CD8-positive, alpha-beta memory T cell (primary cell): ENCODE results near the gene B3GNT7. TPM values are rescaled to one million over a fixed set of nuclear protein-coding genes. Genes with fewer than 3 reads are reported as not detected.
A peak's percentile ranks its signal among the peaks of the same experiment; 100 is the strongest.
"Not testable (repeated sequence)": the region's sequence is repeated elsewhere in the genome, so short reads cannot be mapped to it uniquely, and the experiment has no call there.

Experiments used
- CTCF ChIA-PET: fragments of 350-600 bp; sonication (Branson Sonifier 250); formaldehyde crosslinking; loops from one replicate; lab custom pipeline; 2021; ENCODE audit warnings: antibody characterized with exemption; lab: Charles Lee
- POLR2A ChIA-PET: fragments of 350-600 bp; sonication (Branson Sonifier 250); formaldehyde crosslinking; loops from one replicate; lab custom pipeline; 2021; ENCODE audit warnings: antibody characterized with exemption; lab: Charles Lee
- DNase-seq, 5 donors: peaks; one replicate each; pipeline versions ENCODE4 v3.0.0 to v3.0.0-alpha.2; 2020 to 2022; ENCODE audit warnings: mixed read lengths in 1 of 5
- H3K27ac ChIP-seq: one replicate; pipeline ENCODE4 v1.7.0; 2013; ENCODE audit warnings: low read depth, mild to moderate bottlenecking, low read length, moderate library complexity
- H3K27me3 ChIP-seq: 2 replicates; pipeline ENCODE4 v1.7.0; 2013; ENCODE audit warnings: low read length, mild to moderate bottlenecking; ENCODE audit not compliant: insufficient read depth, poor library complexity, severe bottlenecking
- H3K36me3 ChIP-seq: 2 replicates; pipeline ENCODE4 v1.7.0; 2013; ENCODE audit warnings: mild to moderate bottlenecking, low read length, moderate library complexity; ENCODE audit not compliant: insufficient read depth
- H3K4me1 ChIP-seq: 2 replicates; pipeline ENCODE4 v1.7.0; 2013; ENCODE audit warnings: mild to moderate bottlenecking, low read length, moderate library complexity; ENCODE audit not compliant: insufficient read depth
- H3K4me3 ChIP-seq: 2 replicates; pipeline ENCODE4 v1.7.0; 2013; ENCODE audit warnings: mild to moderate bottlenecking, low read length
- H3K9me3 ChIP-seq: 2 replicates; pipeline ENCODE4 v1.7.0; 2013; ENCODE audit warnings: mild to moderate bottlenecking, low read length
- H3K27ac Mint-ChIP-seq, 8 donors: one replicate each; pipeline ENCODE4 v1.8.0; 2020 to 2021; ENCODE audit warnings: mixed read lengths in 8 of 8, mild to moderate bottlenecking in 6 of 8, inconsistent platforms in 3 of 8, moderate library complexity in 3 of 8
- H3K27me3 Mint-ChIP-seq, 2 donors: one replicate each; pipeline ENCODE4 v1.8.0; 2020 to 2021; ENCODE audit warnings: mixed read lengths in 2 of 2, mild to moderate bottlenecking in 1 of 2, moderate library complexity in 1 of 2
- H3K36me3 Mint-ChIP-seq, 3 donors: one replicate each; pipeline ENCODE4 v1.8.0; 2020 to 2021; ENCODE audit warnings: mixed read lengths in 3 of 3, inconsistent platforms in 1 of 3, mild to moderate bottlenecking in 1 of 3
- H3K4me1 Mint-ChIP-seq, 3 donors: one replicate each; pipeline ENCODE4 v1.8.0; 2020 to 2021; ENCODE audit warnings: mixed read lengths in 3 of 3, inconsistent platforms in 1 of 3, mild to moderate bottlenecking in 1 of 3
- H3K4me3 Mint-ChIP-seq, 7 donors: one replicate each; pipeline ENCODE4 v1.8.0; 2020 to 2021; ENCODE audit warnings: mixed read lengths in 7 of 7, mild to moderate bottlenecking in 6 of 7, moderate library complexity in 4 of 7, inconsistent platforms in 2 of 7
- H3K9me3 Mint-ChIP-seq, 5 donors: one replicate each; pipeline ENCODE4 v1.8.0; 2020 to 2022; ENCODE audit warnings: mixed read lengths in 5 of 5, mild to moderate bottlenecking in 3 of 5, moderate library complexity in 2 of 5, inconsistent platforms in 1 of 5
- polyA plus RNA-seq: library from polyadenylated mRNA; unstranded; fragments of 300-500 nt; fragmentation: Illumina TruSeq; gene quantifications from one replicate; pipeline ENCODE4 v1.2.3, GENCODE V29; 2021
- total RNA-seq, 2 experiments: library from RNA; stranded (reverse); gene quantifications; one replicate each; pipeline ENCODE4 v1.2.3, GENCODE V29; 2021

B3GNT7 gene
- total and polyA plus RNA-seq, 3 experiments from 2014 or later = 0.13 to 0.16 (median 0.14) TPM

DNA sequence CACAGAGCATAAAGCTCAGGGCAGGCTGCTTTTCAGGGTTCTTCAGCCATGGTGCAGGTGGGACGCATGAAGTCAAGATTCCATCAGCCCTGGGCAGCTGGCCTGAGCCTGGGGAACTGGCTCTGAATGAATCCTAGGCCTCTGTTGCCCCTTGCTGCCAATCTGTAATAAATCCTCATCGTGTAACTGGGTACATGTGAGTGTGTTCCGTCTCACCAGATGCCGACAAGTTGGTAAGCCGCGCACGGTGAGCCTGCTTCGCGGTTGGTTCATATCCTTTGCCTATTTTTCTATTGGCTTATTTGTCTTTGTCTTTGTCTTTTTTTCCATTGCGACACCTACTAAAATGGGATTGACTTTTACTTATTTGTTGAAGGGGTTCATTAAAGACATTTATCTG is 27.7 kb downstream of the B3GNT7 start:
- Mint-ChIP-seq H3K27ac (peak overlapping the region in 1 of 8 donors; percentile 11), H3K36me3 (no peaks in the 10 kb centered on the region), H3K4me1 (peaks cover 14 to 24% (median 22%) of the 10 kb centered on the region in 3 donors), H3K9me3 (no peaks in the 10 kb centered on the region), H3K27me3 (peaks cover 1 to 4% of the 10 kb centered on the region in 2 donors), H3K4me3 (no peak overlapping the region)
- H3K27ac ChIP-seq = no peak overlapping the region
- H3K27me3 ChIP-seq = no peaks in the 10 kb centered on the region
- no peaks in the 10 kb centered on the region for H3K9me3 ChIP-seq
- DNase-seq = no peak
- H3K36me3 ChIP-seq = no peaks in the 10 kb centered on the region
- POLR2A ChIA-PET = no interaction called here
- no peak overlapping the region for H3K4me3 ChIP-seq
- CTCF ChIA-PET = no interaction called here
- H3K4me1 ChIP-seq = peaks cover 10% of the 10 kb centered on the region

DNA sequence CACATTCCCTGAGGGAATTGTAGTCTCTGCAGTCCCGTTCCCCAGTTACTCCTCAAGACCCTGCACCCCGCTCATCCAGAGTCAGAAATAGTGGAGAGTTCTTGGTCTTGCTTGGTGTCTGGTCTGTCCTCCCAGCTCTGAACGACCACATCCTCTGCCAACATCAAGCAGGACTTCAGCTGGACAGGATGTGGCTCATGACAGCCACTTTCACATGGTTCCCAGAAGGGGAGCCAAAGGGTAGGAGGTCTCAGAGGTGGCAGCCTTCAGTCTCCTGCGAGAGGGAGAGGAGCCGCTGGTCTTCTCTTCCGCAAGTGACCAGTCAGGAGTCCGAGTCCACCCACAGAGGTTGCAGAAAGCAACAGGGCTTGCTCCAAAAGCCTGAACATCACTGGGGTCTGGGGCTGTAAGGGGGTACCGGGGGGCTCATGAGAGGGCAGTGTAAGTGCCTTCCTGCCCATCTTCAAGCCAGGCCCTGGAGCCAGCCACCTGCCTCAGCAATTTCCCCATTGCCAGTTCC is 29.8 kb downstream of the B3GNT7 start:
- no peaks in the 10 kb centered on the region for H3K9me3 ChIP-seq
- peak overlapping the region; percentile 81 for H3K27ac ChIP-seq
- H3K4me3 Mint-ChIP-seq = peak overlapping the region in 3 of 7 donors; percentile 75 to 82 (median 77)
- H3K36me3 ChIP-seq = no peaks in the 10 kb centered on the region
- peaks cover 10% of the 10 kb centered on the region for H3K4me1 ChIP-seq
- H3K36me3 Mint-ChIP-seq = no peaks in the 10 kb centered on the region
- H3K9me3 Mint-ChIP-seq = peaks cover 0 to 4% (median 0%) of the 10 kb centered on the region in 5 donors
- CTCF ChIA-PET = interaction anchor here (1.0 to 2.3 kb wide), 4 partner anchors 13 to 28 kb away, joined by 3 to 10 read pairs (median 6); no protein-coding TSS in a partner anchor
- H3K27me3 Mint-ChIP-seq = peaks cover 0 to 1% of the 10 kb centered on the region in 2 donors
- POLR2A ChIA-PET = interaction anchor here (0.7 to 2.0 kb wide), 4 partner anchors 27 to 130 kb away, joined by 5 to 14 read pairs (median 9); partner anchors contain the start of gene NCL
- peak overlapping the region; percentile 96 to 99 (median 98) for H3K27ac Mint-ChIP-seq
- H3K27me3 ChIP-seq = no peaks in the 10 kb centered on the region
- H3K4me3 ChIP-seq = no peak overlapping the region
- H3K4me1 Mint-ChIP-seq = peaks cover 14 to 24% (median 22%) of the 10 kb centered on the region in 3 donors
- no peak for DNase-seq

DNA sequence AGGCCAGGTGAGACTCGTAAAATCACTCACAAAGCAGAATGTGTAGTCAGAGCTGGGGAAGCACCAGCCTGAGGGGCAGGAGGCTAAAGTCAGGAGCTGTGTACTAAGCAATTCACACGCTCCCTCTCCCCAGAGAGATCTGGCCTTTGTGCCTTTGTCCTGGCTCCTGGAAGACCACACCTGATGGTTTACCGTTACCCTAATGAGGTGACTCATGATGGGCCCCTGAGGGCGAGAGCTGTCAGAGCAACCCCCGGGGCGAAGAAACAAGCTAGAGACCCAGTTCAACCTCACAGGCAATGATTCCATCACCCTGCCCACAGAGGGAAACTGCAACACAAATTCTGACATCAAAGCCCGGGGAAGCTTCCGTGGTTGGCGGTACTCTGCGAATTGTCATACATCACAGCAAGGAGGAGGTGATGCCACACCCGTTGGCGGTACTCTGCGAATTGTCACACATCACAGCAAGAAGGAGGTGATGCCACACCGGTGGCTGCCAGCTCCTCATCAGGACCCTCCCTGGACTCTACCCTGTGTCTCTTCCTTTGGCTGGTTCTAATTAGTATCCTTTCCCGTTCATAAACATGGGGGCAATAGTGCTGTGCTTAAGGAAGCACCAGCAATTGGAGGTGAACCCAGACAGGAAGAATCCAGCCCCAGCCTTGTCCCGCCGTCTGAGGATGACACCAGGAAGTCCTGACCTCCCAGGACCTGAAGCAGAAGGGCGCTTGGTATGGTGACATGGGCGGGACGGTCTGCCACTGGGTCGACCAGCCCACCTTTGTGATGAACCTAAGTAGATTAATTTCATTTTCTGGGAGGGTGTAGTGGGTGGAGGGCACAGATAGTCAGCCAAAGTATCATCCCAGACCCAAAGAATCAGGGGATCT is 30.5 kb downstream of the B3GNT7 start:
- H3K27ac Mint-ChIP-seq = peak overlapping the region; percentile 96 to 99 (median 98)
- H3K27me3 Mint-ChIP-seq = peaks cover 0 to 2% of the 10 kb centered on the region in 2 donors
- no peak overlapping the region for H3K4me3 ChIP-seq
- H3K36me3 Mint-ChIP-seq = peaks cover 0 to 4% (median under 1%) of the 10 kb centered on the region in 3 donors
- H3K4me1 ChIP-seq = peaks cover 10% of the 10 kb centered on the region
- CTCF ChIA-PET = interaction anchor here (1.0 to 2.3 kb wide), 4 partner anchors 14 to 27 kb away, joined by 3 to 10 read pairs (median 6); no protein-coding TSS in a partner anchor
- peaks cover 0 to 5% (median 2%) of the 10 kb centered on the region in 5 donors for H3K9me3 Mint-ChIP-seq
- peaks cover 14 to 24% (median 22%) of the 10 kb centered on the region in 3 donors for H3K4me1 Mint-ChIP-seq
- POLR2A ChIA-PET = interaction anchor here (0.7 to 2.0 kb wide), 4 partner anchors 17 to 38 kb away, joined by 3 to 14 read pairs (median 8); partner anchors contain the start of gene NCL
- H3K27ac ChIP-seq = peak overlapping the region; percentile 81
- H3K27me3 ChIP-seq = no peaks in the 10 kb centered on the region
- H3K36me3 ChIP-seq = no peaks in the 10 kb centered on the region
- peak overlapping the region; percentile 23 to 82 (median 75) for H3K4me3 Mint-ChIP-seq
- DNase-seq = peak; percentile 29 to 92 (median 74)
- no peaks in the 10 kb centered on the region for H3K9me3 ChIP-seq

DNA sequence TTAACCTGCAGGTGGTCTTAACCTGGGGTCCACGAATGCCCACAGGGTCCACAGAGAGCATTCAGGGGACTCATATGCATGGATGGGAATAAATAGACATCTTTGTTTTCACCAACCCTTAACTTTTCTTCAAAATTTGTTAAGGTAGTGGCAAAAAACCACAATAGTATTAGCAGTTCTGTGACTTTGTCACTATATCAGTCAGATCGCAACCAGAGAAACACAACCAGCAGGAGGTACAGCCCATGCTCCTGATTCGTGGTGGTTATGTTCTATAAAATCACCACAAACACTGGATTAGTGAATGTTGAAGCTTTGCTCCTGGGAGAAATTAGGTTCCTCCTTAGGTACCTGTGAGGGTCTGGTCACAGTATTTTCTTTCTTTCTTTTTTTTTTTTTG is 31.6 kb downstream of the B3GNT7 start:
- peaks cover 10% of the 10 kb centered on the region for H3K4me1 ChIP-seq
- peaks cover 6 to 13% (median 12%) of the 10 kb centered on the region in 5 donors for H3K9me3 Mint-ChIP-seq
- no peaks in the 10 kb centered on the region for H3K9me3 ChIP-seq
- peaks cover 14 to 24% (median 22%) of the 10 kb centered on the region in 3 donors for H3K4me1 Mint-ChIP-seq
- H3K36me3 Mint-ChIP-seq = peaks cover 0 to 14% (median 3%) of the 10 kb centered on the region in 3 donors
- H3K4me3 Mint-ChIP-seq = peak overlapping the region in 5 of 7 donors; percentile 23 to 82 (median 75)
- peak overlapping the region; percentile 96 to 99 (median 98) for H3K27ac Mint-ChIP-seq
- ChIA-PET CTCF (interaction anchor here (1.4 kb wide), 1 partner anchor 24 kb away, joined by 7 read pairs; no protein-coding TSS in a partner anchor), POLR2A (interaction anchor here (2.0 kb wide), 1 partner anchor 25 kb away, joined by 11 read pairs; no protein-coding TSS in a partner anchor)
- no peak for DNase-seq
- H3K27me3 ChIP-seq = no peaks in the 10 kb centered on the region
- peak overlapping the region; percentile 81 for H3K27ac ChIP-seq
- H3K27me3 Mint-ChIP-seq = peaks cover 0 to 3% of the 10 kb centered on the region in 2 donors
- H3K36me3 ChIP-seq = no peaks in the 10 kb centered on the region
- no peak overlapping the region for H3K4me3 ChIP-seq

DNA sequence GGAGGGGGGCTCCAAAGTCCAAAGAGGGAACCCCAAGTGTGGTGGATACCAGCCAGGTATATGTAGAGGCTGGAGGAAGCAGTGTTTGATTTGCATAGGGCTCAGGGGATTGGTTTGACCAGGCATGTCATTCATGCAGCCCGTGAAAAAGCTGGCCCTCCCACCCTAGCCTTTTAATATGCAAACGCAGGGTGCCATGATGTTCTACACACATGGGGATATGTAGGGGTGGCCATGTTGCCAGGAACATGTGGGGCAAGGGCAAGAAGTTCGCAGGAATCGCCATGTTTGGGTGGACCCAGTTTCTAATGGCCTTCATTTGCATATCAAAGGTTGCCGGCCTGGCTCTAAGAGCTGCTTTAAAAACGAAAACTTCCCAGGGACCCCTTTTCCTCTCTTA is 33.6 kb downstream of the B3GNT7 start:
- H3K27me3 Mint-ChIP-seq = peaks cover 0 to 3% of the 10 kb centered on the region in 2 donors
- H3K36me3 ChIP-seq = no peaks in the 10 kb centered on the region

DNA sequence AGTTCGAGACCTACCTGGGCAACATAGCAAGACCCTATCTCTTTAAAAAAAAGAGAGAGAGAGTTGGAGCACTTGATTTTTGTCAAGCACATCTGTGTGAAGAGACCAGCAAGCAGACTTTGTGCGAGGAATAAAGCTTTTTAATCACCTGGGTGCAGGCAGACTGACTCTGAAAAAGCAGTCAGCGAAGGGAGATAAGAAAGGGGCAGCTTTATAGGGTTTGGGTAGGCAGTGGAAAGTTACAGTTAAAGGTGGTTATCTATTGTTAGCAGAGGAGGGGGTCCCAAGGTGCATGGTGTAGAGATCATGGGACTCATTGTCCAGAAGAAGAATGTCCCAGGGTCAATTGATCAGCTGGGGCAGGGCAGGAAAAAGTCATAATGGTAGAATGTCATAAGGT is 34.4 kb downstream of the B3GNT7 start:
- Mint-ChIP-seq H3K27me3 (peaks cover 0 to 3% of the 10 kb centered on the region in 2 donors), H3K4me3 (no peak overlapping the region), H3K36me3 (peaks cover 0 to 15% (median 7%) of the 10 kb centered on the region in 3 donors), H3K27ac (peak overlapping the region in 4 of 8 donors; percentile 27 to 86 (median 51)), H3K9me3 (peaks cover 6 to 16% (median 12%) of the 10 kb centered on the region in 5 donors), H3K4me1 (peaks cover 14 to 29% (median 22%) of the 10 kb centered on the region in 3 donors)
- CTCF ChIA-PET = no interaction called here
- POLR2A ChIA-PET = no interaction called here
- no peak for DNase-seq
- Histone ChIP-seq H3K36me3 (no peaks in the 10 kb centered on the region), H3K27me3 (no peaks in the 10 kb centered on the region), H3K4me1 (peaks cover 10% of the 10 kb centered on the region), H3K9me3 (no peaks in the 10 kb centered on the region), H3K4me3 (no peak overlapping the region), H3K27ac (no peak overlapping the region)

More for the DNA sequence above, 33.6 kb downstream of the B3GNT7 start:
- Histone ChIP-seq H3K4me1 (peaks cover 10% of the 10 kb centered on the region), H3K9me3 (no peaks in the 10 kb centered on the region), H3K4me3 (no peak overlapping the region), H3K27ac (no peak overlapping the region), H3K27me3 (no peaks in the 10 kb centered on the region)
- ChIA-PET POLR2A (interaction anchor here (0.6 kb wide), 1 partner anchor 8 kb away, joined by 3 read pairs; no protein-coding TSS in a partner anchor), CTCF (no interaction called here)
- H3K36me3 Mint-ChIP-seq = peaks cover 0 to 15% (median 6%) of the 10 kb centered on the region in 3 donors
- peak overlapping the region in 2 of 8 donors; percentile 26 to 57 for H3K27ac Mint-ChIP-seq
- peaks cover 6 to 16% (median 12%) of the 10 kb centered on the region in 5 donors for H3K9me3 Mint-ChIP-seq
- no peak overlapping the region for H3K4me3 Mint-ChIP-seq
- H3K4me1 Mint-ChIP-seq = peaks cover 14 to 29% (median 22%) of the 10 kb centered on the region in 3 donors
- DNase-seq = no peak

DNA sequence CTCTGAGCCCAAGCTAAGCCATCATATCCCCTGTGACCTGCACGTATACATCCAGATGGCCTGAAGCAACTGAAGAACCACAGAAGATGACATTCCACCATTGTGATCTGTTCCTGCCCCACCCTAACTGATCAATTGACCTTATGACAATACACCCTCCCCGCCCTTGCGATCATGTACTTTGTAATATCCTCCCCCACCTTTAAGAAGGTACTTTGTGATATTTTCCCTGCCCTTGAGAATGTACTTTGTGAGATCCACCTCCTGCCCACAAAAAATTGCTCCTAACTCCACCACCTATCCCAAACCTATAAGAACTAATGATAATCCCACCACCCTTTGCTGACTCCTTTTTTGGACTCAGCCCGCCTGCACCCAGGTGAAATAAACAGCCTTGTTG is 34.9 kb downstream of the B3GNT7 start:
- H3K36me3 ChIP-seq, H3K4me3 Mint-ChIP-seq, H3K9me3 ChIP-seq, DNase-seq, H3K27me3 Mint-ChIP-seq, H3K4me3 ChIP-seq, POLR2A ChIA-PET, H3K27ac Mint-ChIP-seq, H3K27me3 ChIP-seq, CTCF ChIA-PET, H3K27ac ChIP-seq: not testable (repeated sequence)
- H3K4me1 Mint-ChIP-seq = peaks cover 14 to 24% (median 18%) of the 10 kb centered on the region in 3 donors
- H3K9me3 Mint-ChIP-seq = peaks cover 6 to 16% (median 12%) of the 10 kb centered on the region in 5 donors
- peaks cover 10% of the 10 kb centered on the region for H3K4me1 ChIP-seq
- H3K36me3 Mint-ChIP-seq = peaks cover 0 to 15% (median 7%) of the 10 kb centered on the region in 3 donors
